HepG2 (cell line): ENCODE data around the gene EFL1. TPM values are rescaled to one million over a fixed set of nuclear protein-coding genes. Genes with fewer than 3 reads are reported as not detected.

ENCODE experiments used
- ATAC-seq: fragments of 200-7000 bp; cut with Tn5 transposase; 3 replicates; pipeline ENCODE4 v1.9.1; 2020; ENCODE audit warnings: mild to moderate bottlenecking, moderate library complexity
- BruUV-seq: library from RNA; stranded (reverse); fragments of 400-500 nt; replicated peaks from 2 replicates; lab custom pipeline; 2021; lab: Mats Ljungman, UMichigan
- CTCF ChIA-PET: fragments of 300-600 bp; formaldehyde crosslinking; extraction: SDS; loops from one replicate; lab custom pipeline; 2021; ENCODE audit warnings: low total read pairs, inconsistent platforms, low intra/inter-chr PET ratio; lab: Yijun Ruan, JAX
- POLR2A ChIA-PET: fragments of 350-600 bp; sonication (Branson Sonifier 250); formaldehyde crosslinking; loops from one replicate; lab custom pipeline; 2020; ENCODE audit warnings: antibody characterized with exemption, inconsistent platforms; lab: Yijun Ruan, JAX
- DNase-seq: peaks from one replicate; pipeline ENCODE4 v3.0.0-alpha.2; 2015; ENCODE audit warnings: low spot score
- FAIRE-seq: peaks from 3 replicates; lab custom pipeline; 2011; peaks lifted over from hg19 to GRCh38; lab: Jason Lieb, UNC
- H2AFZ ChIP-seq: one replicate; pipeline ENCODE4 v1.6.1; 2011; ENCODE audit warnings: low read length, inconsistent platforms
- H3K27ac ChIP-seq: fragments of 300-600 bp; 3 replicates; pipeline ENCODE4 v1.8.0; 2011; ENCODE audit warnings: mixed run types, mild to moderate bottlenecking, mixed read lengths, low read length, inconsistent platforms; ENCODE audit not compliant: insufficient read depth; ENCODE audit errors: extremely low read length
- H3K27me3 ChIP-seq, 2 experiments: fragments of 200-600 bp in 1 of 2; 2 replicates in 1 of 2; 3 replicates in 1 of 2; pipeline versions ENCODE4 v1.6.0 to v1.8.0; 2011; ENCODE audit warnings: low read length in 2 of 2, mild to moderate bottlenecking in 2 of 2, moderate library complexity in 2 of 2, inconsistent platforms in 1 of 2; ENCODE audit not compliant: insufficient read depth in 2 of 2, control insufficient read depth in 1 of 2
- H3K36me3 ChIP-seq, 2 experiments: fragments of 200-600 bp in 1 of 2; replicated peaks in 1 of 2; 2 replicates in 1 of 2; 3 replicates in 1 of 2; pipeline versions ENCODE4 v1.5.1 to v1.8.0; 2011; ENCODE audit warnings: low read length in 2 of 2, inconsistent platforms in 1 of 2; ENCODE audit not compliant: insufficient read depth in 2 of 2, control insufficient read depth in 1 of 2
- H3K4me1 ChIP-seq: 2 replicates; pipeline ENCODE4 v1.5.1; 2012; ENCODE audit warnings: low read length, inconsistent platforms; ENCODE audit not compliant: insufficient read depth
- H3K4me2 ChIP-seq: 2 replicates; pipeline ENCODE4 v1.6.0; 2011; ENCODE audit warnings: low read depth, low read length, inconsistent platforms
- H3K4me3 ChIP-seq, 3 experiments: fragments of 200-600 bp in 1 of 3; sonication (generic), shearing (Covaris generic) in 1 of 3; replicated peaks in 1 of 3; 2 replicates each; pipeline ENCODE4 v1.5.1; 2011 to 2016; ENCODE audit warnings: low read length in 3 of 3, inconsistent platforms in 2 of 3, low read depth in 2 of 3, mild to moderate bottlenecking in 2 of 3, control low read depth in 1 of 3, mixed read lengths in 1 of 3; ENCODE audit not compliant: insufficient read depth in 1 of 3
- H3K79me2 ChIP-seq: one replicate; pipeline ENCODE4 v1.6.1; 2011; ENCODE audit warnings: low read length, inconsistent platforms; ENCODE audit not compliant: insufficient read depth
- H3K9ac ChIP-seq: 2 replicates; pipeline ENCODE4 v1.6.0; 2011; ENCODE audit warnings: mild to moderate bottlenecking, low read depth, low read length, inconsistent platforms; ENCODE audit not compliant: insufficient read depth
- H3K9me3 ChIP-seq: 2 replicates; pipeline ENCODE4 v1.5.1; 2012; ENCODE audit warnings: mild to moderate bottlenecking, low read length
- H4K20me1 ChIP-seq: 2 replicates; pipeline ENCODE4 v1.6.0; 2011; ENCODE audit warnings: inconsistent platforms, mild to moderate bottlenecking, low read length, moderate library complexity; ENCODE audit not compliant: insufficient read depth
- FLYWCH1 ChIP-seq: sonication (generic); formaldehyde crosslinking; IDR thresholded peaks from 2 replicates; pipeline ENCODE4 v1.8.1; 2023; ENCODE audit warnings: mild to moderate bottlenecking, missing genetic modification reagents
- HCFC1 ChIP-seq: fragments of 150-350 bp; IDR thresholded peaks from 2 replicates; pipeline ENCODE4 v1.6.1; 2014; ENCODE audit warnings: low read depth, low read length
- RBFOX2 ChIP-seq: fragments of 200-400 bp; formaldehyde crosslinking; IDR thresholded peaks from 2 replicates; pipeline ENCODE4 v1.6.1; 2017; ENCODE audit warnings: low read depth, mild to moderate bottlenecking, low read length
- ZNF121 ChIP-seq: sonication (generic); formaldehyde crosslinking; IDR thresholded peaks from 2 replicates; pipeline ENCODE4 v1.5.0; 2020; ENCODE audit warnings: mild to moderate bottlenecking, missing genetic modification reagents
- ZNF468 ChIP-seq: sonication (generic); formaldehyde crosslinking; IDR thresholded peaks from 2 replicates; pipeline ENCODE4 v1.8.0; 2022; ENCODE audit warnings: mild to moderate bottlenecking, moderate library complexity, missing genetic modification reagents
- ZNF510 ChIP-seq: sonication (generic); formaldehyde crosslinking; IDR thresholded peaks from 2 replicates; pipeline ENCODE4 v1.4.0; 2020; ENCODE audit warnings: low read depth, mild to moderate bottlenecking, missing genetic modification reagents
- ZNF747 ChIP-seq: sonication (generic); formaldehyde crosslinking; IDR thresholded peaks from 2 replicates; pipeline ENCODE4 v1.8.1; 2023; ENCODE audit warnings: missing genetic modification reagents, mild to moderate bottlenecking, borderline replicate concordance
- ZNF75D ChIP-seq: sonication (generic); formaldehyde crosslinking; IDR thresholded peaks from 2 replicates; pipeline ENCODE4 v1.8.1; 2023; ENCODE audit warnings: missing genetic modification reagents, mild to moderate bottlenecking, borderline replicate concordance
- ZNF761 ChIP-seq: sonication (generic); formaldehyde crosslinking; conservative IDR thresholded peaks from 2 replicates; pipeline ENCODE4 v1.4.0; 2020; ENCODE audit warnings: mild to moderate bottlenecking, missing genetic modification reagents
- ZNF777 ChIP-seq: sonication (generic); formaldehyde crosslinking; IDR thresholded peaks from 2 replicates; pipeline ENCODE4 v1.4.0; 2020; ENCODE audit warnings: missing genetic modification reagents
- whole genome bisulfite sequencing: methylation state at CpG from one replicate; pipeline ENCODE4 v1.1.6; 2017; ENCODE audit warnings: low lambda C conversion rate; 5-methylcytosine and 5-hydroxymethylcytosine counted together
- in situ Hi-C: cut with HindIII; loops from 2 replicates; pipeline ENCODE4 v1.10.0; 2017; ENCODE audit warnings: low pct_unique_long_range_greater_than_20kb; ENCODE audit not compliant: extremely low pct_ligation_motif_present
- intact Hi-C: fragments of 100-400 bp; cut with micrococcal nuclease; formaldehyde crosslinking; loops from one replicate; pipeline ENCODE4 v1.10.0; 2022; ENCODE audit not compliant: unreplicated experiment
- polyA plus RNA-seq, 8 experiments: library from polyadenylated mRNA; depleted of rRNA in 3 of 8; stranded (reverse) in 7 of 8; unstranded in 1 of 8; fragments of >200 nt; fragmentation: Illumina TruSeq in 4 of 8; extraction: Trizol in 4 of 8; gene quantifications; 2 replicates each; pipeline versions ENCODE4 v1.2.1 to v1.2.3, GENCODE V29; 2011 to 2016; ENCODE audit warnings: low read depth in 4 of 8, missing spikeins in 1 of 8, mixed read lengths in 1 of 8; ENCODE audit not compliant: insufficient read depth in 1 of 8
- total RNA-seq, 5 experiments: library from RNA; depleted of rRNA; stranded (reverse); fragments of >200 nt; fragmentation: Illumina TruSeq; extraction: Trizol; gene quantifications; 2 replicates each; pipeline ENCODE4 v1.2.3, GENCODE V29; 2016; ENCODE audit warnings: low read depth in 1 of 5
- TF ChIP-seq, protein P1 (sequence below): sonication (generic); formaldehyde crosslinking; IDR thresholded peaks from 2 replicates; pipeline ENCODE4 v1.4.0; 2020; ENCODE audit warnings: missing genetic modification reagents, borderline replicate concordance
- TF ChIP-seq, protein P2 (sequence below), 2 experiments: IDR thresholded peaks; 2 replicates each; pipeline ENCODE4 v1.6.1; 2011 to 2012; ENCODE audit warnings: low read length in 2 of 2, borderline replicate concordance in 1 of 2, low read depth in 1 of 2, mild to moderate bottlenecking in 1 of 2, moderate library complexity in 1 of 2
- TF ChIP-seq, protein P3 (sequence below): sonication (generic); formaldehyde crosslinking; IDR thresholded peaks from 2 replicates; pipeline ENCODE4 v1.9.0; 2021; ENCODE audit warnings: missing genetic modification reagents, mild to moderate bottlenecking, borderline replicate concordance
- TF ChIP-seq, protein P4 (sequence below): sonication (generic); formaldehyde crosslinking; IDR thresholded peaks from 2 replicates; pipeline ENCODE4 v1.5.0; 2020; ENCODE audit warnings: mild to moderate bottlenecking, low read depth, missing genetic modification reagents, borderline replicate concordance
- TF ChIP-seq, protein P5 (sequence below): sonication (generic); formaldehyde crosslinking; IDR thresholded peaks from 2 replicates; pipeline ENCODE4 v1.5.0; 2020; ENCODE audit warnings: missing genetic modification reagents

Gene EFL1
- total and polyA plus RNA-seq, 2 of the 13 experiments (the other 11 are each of a cell fraction or from before 2014, with no cell fraction given), result 6.4 to 12.0 TPM

DNA sequence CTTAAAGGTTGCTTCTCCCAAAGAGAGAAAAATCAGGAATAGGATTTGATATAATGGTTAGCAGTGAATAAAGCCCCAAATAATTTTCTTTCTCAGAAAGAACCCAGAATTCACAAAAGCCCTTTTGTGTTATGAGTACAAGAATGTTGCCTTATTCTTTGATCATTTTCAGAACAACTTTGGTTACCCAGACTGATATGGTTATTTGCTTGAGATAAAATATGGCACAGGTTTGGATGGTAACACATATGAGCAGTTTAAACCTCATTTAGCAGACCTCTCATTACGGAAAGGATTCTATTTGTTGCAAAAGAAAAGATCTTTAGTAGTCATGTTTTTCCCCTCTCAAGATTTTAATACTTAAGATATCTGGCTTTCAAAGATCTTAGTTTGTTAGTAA is 111.9 kb downstream of the EFL1 start:
- ChIA-PET CTCF (no interaction called here), POLR2A (no interaction called here)
- BruUV-seq, result no TSS peak
- H3K4me1 ChIP-seq, result no peaks in the 10 kb centered on the region
- intact Hi-C loops (no loop called here), in situ Hi-C loops (no loop called here)
- no peak overlapping the region for H3K4me2 ChIP-seq
- ATAC-seq (no peak), FAIRE-seq (no peak), DNase-seq (no peak)
- peaks cover 3 to 14% of the 10 kb centered on the region in 2 experiments; a peak in 3 of 5 replicates for H3K36me3 ChIP-seq
- no peaks in the 10 kb centered on the region for H3K9me3 ChIP-seq
- no peak overlapping the region for H3K4me3 ChIP-seq
- H3K79me2 ChIP-seq, result no peaks in the 10 kb centered on the region
- no peak overlapping the region for H2AFZ ChIP-seq
- no peak overlapping the region for H3K27ac ChIP-seq
- H4K20me1 ChIP-seq, result no peaks in the 10 kb centered on the region
- no peaks in the 10 kb centered on the region for H3K27me3 ChIP-seq
- 91% methylated on average over 1 of the region's 1 CpG for WGBS
- H3K9ac ChIP-seq, result no peak overlapping the region
- TF ChIP-seq, protein P1, sequence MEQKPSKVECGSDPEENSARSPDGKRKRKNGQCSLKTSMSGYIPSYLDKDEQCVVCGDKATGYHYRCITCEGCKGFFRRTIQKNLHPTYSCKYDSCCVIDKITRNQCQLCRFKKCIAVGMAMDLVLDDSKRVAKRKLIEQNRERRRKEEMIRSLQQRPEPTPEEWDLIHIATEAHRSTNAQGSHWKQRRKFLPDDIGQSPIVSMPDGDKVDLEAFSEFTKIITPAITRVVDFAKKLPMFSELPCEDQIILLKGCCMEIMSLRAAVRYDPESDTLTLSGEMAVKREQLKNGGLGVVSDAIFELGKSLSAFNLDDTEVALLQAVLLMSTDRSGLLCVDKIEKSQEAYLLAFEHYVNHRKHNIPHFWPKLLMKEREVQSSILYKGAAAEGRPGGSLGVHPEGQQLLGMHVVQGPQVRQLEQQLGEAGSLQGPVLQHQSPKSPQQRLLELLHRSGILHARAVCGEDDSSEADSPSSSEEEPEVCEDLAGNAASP (CRISPR knock-in tag), result no peak
- no peak for TF ChIP-seq RBFOX2
- TF ChIP-seq, protein P2, sequence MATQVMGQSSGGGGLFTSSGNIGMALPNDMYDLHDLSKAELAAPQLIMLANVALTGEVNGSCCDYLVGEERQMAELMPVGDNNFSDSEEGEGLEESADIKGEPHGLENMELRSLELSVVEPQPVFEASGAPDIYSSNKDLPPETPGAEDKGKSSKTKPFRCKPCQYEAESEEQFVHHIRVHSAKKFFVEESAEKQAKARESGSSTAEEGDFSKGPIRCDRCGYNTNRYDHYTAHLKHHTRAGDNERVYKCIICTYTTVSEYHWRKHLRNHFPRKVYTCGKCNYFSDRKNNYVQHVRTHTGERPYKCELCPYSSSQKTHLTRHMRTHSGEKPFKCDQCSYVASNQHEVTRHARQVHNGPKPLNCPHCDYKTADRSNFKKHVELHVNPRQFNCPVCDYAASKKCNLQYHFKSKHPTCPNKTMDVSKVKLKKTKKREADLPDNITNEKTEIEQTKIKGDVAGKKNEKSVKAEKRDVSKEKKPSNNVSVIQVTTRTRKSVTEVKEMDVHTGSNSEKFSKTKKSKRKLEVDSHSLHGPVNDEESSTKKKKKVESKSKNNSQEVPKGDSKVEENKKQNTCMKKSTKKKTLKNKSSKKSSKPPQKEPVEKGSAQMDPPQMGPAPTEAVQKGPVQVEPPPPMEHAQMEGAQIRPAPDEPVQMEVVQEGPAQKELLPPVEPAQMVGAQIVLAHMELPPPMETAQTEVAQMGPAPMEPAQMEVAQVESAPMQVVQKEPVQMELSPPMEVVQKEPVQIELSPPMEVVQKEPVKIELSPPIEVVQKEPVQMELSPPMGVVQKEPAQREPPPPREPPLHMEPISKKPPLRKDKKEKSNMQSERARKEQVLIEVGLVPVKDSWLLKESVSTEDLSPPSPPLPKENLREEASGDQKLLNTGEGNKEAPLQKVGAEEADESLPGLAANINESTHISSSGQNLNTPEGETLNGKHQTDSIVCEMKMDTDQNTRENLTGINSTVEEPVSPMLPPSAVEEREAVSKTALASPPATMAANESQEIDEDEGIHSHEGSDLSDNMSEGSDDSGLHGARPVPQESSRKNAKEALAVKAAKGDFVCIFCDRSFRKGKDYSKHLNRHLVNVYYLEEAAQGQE (IDR thresholded peaks at IDR 0.05; ENCODE audit: borderline replicate concordance in 1 of 2, low read depth in 1 of 2, low read length in 2 of 2), result no peak
- no peak for TF ChIP-seq ZNF121 (CRISPR knock-in tag)
- no peak for TF ChIP-seq ZNF468
- no peak for TF ChIP-seq ZNF761 (CRISPR knock-in tag)
- no peak for TF ChIP-seq FLYWCH1
- TF ChIP-seq, protein P3, sequence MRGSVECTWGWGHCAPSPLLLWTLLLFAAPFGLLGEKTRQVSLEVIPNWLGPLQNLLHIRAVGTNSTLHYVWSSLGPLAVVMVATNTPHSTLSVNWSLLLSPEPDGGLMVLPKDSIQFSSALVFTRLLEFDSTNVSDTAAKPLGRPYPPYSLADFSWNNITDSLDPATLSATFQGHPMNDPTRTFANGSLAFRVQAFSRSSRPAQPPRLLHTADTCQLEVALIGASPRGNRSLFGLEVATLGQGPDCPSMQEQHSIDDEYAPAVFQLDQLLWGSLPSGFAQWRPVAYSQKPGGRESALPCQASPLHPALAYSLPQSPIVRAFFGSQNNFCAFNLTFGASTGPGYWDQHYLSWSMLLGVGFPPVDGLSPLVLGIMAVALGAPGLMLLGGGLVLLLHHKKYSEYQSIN (CRISPR knock-in tag), result no peak
- TF ChIP-seq, protein P4, sequence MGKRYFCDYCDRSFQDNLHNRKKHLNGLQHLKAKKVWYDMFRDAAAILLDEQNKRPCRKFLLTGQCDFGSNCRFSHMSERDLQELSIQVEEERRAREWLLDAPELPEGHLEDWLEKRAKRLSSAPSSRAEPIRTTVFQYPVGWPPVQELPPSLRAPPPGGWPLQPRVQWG (CRISPR knock-in tag), result no peak
- no peak for TF ChIP-seq ZNF777 (CRISPR knock-in tag)
- TF ChIP-seq ZNF510 (CRISPR knock-in tag), result no peak
- TF ChIP-seq ZNF75D (CRISPR knock-in tag), result no peak
- TF ChIP-seq ZNF747 (CRISPR knock-in tag), result no peak
- TF ChIP-seq, protein P5, sequence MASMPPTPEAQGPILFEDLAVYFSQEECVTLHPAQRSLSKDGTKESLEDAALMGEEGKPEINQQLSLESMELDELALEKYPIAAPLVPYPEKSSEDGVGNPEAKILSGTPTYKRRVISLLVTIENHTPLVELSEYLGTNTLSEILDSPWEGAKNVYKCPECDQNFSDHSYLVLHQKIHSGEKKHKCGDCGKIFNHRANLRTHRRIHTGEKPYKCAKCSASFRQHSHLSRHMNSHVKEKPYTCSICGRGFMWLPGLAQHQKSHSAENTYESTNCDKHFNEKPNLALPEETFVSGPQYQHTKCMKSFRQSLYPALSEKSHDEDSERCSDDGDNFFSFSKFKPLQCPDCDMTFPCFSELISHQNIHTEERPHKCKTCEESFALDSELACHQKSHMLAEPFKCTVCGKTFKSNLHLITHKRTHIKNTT, result no peak
- TF ChIP-seq HCFC1, result no peak
